DMS153 treated with DMSO at 0.1 percent for 48 hours (cell line): Measurements from ENCODE around the gene GNRHR.

Source experiments
- DNase-seq: peaks from one replicate; lab custom pipeline; 2025; ENCODE audit not compliant: unreplicated experiment; lab: John Stamatoyannopoulos, UW

Gene GNRHR, protein sequence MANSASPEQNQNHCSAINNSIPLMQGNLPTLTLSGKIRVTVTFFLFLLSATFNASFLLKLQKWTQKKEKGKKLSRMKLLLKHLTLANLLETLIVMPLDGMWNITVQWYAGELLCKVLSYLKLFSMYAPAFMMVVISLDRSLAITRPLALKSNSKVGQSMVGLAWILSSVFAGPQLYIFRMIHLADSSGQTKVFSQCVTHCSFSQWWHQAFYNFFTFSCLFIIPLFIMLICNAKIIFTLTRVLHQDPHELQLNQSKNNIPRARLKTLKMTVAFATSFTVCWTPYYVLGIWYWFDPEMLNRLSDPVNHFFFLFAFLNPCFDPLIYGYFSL

DNA sequence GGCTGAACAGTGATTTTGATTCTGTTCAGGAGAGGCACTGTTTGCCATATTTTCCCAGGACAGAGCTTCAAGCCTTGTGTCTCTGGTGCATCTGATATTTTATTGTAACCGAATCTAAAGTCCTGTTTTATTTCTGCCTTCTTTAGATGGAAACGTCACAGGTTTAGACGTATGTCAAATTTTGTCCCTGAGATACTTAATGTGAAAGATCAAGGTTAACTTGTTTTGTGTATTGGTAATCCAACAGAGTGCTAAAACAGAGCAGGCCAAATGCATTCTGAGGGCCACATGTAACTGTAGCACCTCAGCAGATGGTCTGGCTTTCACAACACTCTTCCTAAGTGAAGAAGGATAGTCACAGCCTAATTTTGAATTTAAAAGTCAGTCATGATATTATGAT lies at the start of gene GNRHR:
GNRHR (minus strand) TSS at position 101 of the 400 bp plus-strand sequence; CDS start at position 48, 53 bp downstream.
- DNase-seq, result no peak

DNA sequence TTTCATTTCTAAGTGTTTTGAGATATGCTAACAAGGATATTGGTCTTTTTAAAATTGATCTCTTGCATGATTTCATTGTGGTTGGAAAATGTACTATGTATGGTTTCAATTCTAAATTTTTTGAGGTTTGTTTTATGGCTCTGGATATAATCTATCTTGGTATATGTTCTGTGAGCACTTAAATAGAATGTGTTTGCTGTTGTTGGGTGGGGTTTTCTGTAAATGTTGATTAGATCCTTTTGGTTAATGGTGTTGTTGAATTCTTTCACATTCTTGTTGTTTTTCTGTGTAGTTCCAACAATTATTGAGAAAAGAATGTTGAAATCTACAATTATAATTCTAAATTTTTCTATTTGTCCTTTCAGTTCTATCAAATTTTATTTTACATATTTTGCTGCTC lies 42.6 kb upstream of the GNRHR start:
- no peak for DNase-seq

DNA sequence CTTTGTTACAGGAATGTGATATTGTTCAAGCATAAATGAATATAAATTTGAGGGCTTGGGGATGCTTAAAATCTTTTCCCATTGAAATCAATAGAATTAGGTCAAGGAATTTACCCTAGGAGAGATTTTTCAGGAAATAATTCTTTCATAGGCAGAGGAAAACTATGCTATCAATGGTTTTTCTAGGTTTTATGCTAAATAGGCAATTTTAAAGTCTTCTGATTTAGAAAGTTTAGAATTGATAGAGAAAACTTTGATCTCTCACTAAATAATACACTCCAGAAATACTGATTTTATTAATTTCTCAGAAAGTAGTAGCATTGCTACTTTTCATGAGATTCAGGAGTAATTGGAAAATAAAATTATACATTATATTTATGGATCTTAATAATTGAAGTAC lies 36.5 kb upstream of the GNRHR start:
- no peak for DNase-seq

DNA sequence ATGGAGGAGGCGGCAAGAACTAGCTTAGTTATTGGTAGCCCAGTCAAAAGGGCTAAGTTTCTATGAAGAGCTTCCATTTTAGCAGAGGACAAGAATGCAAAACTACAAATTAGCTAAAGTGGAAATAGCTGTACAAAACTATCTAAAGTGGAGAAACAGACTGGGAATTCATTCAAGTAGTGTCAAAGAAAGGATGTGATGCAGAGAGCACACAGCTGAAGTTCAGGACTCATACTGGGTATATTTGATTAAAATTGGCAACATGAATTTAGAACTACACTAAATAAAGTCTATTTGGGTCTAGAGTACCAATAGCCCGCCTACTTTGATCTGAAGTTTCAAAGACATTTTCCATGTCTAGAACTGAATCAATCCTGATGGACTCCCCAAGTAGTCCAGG lies 33.1 kb upstream of the GNRHR start:
- no peak for DNase-seq

DNA sequence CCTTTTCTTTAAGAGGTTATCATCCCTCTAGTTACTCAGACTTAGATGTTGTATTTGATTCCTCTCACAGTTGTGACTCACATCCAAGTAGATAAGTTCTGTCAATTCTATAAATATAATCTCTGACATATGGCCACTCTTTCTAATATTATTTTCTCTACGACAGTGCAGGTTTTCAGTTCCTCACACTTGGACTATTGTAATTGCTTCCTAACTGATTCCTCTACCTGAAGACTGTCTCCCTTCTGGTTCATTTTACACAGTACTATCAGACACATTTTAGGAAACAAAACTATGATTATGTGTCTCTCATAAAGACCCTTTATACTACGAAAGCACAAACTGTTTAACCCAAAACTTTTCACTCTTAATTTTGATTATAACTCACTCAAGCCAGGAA lies 31.3 kb upstream of the GNRHR start:
- no peak for DNase-seq

DNA sequence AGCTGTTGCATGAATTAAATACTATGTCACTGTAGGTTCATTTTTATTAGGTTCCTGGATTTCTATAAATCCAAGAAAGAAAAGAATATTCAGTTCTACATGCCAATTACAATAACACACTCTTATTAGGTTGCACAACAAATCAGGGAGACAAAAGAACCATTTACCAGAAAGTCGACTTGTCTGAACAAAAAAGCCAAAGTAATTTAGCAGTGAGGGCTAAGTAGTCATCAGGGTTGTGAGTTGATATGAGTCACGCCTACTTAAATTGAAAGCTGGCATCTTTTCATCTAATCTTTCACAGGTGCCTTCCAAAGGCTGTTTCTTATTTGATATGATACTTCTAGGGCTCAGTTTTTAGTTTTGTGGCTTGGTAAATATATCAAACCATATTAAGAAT lies 25.4 kb upstream of the GNRHR start:
- DNase-seq, result no peak

DNA sequence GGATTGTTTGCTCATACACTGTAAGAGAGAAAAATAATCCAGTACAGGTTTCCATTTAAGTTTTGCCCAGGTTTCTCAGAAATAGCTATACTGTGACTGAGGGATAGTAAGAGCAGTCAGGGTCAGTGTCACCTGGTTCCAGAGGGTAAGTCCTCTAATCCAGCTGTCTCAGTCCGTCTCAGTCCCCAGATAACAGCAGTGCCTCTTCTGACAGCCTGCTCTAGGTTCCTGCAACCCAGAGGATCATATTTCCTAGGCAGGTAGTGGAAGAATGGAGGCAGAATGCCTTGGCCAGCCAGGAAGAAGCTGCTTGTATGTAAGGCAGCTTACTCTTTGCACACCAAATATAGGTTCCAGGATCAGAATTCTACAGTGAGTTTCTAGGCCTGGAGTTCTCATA lies 22.6 kb upstream of the GNRHR start:
- no peak for DNase-seq

DNA sequence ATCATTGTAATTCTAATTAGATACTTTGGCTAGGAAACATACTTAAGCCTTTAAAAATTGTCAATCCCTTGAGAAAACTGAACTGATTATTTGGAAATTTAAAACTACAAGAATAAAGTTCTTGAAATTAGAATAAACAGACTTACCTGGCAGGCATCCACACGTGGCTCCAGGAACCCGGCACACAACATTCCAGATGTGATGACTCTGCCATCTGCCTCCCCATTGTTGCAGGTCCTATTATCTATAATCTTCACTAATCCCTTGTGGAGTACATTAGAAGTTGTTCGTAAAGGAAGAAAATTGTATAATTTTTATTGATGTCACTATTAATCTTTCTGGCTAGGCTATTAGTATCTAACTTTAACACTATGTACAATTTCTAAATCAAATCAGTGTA lies 16.2 kb upstream of the GNRHR start:
- no peak for DNase-seq

DNA sequence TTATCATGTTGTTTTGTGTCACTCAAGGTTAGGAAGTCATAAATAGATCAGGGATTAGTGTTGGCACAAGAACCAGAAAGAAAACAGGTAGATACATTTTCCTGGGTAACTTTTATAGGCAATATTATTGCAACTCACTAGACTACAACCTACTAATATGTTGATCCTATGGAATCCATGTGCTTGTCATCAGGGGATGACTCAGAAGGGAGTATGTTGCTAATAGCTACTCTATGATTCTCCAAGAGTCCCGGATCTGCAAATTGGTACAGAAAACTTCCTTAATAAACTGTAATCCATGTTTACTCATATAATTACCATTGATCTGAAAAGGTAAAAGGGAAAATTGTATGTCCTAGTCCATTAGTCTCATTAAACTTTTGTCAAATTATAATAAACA lies 11.7 kb upstream of the GNRHR start:
- DNase-seq, result no peak

DNA sequence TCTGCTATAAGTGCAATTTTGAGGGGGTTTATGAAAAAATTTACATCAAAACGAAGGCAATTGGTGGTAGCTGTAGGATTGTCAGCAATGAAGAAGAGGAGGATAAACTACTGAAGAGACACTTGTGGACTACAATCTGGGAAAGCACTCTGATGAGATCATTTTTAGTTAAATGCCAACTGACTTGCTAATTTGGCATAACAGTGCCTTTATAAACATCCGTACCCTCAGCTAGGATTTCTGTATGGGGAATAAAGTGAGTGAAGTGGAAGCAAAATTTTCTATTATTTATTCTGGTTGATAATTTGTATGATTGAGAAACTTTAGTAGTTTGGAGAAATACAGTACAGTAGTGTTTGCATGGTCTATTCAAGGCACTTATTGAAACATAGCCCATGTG lies 11.2 kb upstream of the GNRHR start:
- DNase-seq, result no peak

DNA sequence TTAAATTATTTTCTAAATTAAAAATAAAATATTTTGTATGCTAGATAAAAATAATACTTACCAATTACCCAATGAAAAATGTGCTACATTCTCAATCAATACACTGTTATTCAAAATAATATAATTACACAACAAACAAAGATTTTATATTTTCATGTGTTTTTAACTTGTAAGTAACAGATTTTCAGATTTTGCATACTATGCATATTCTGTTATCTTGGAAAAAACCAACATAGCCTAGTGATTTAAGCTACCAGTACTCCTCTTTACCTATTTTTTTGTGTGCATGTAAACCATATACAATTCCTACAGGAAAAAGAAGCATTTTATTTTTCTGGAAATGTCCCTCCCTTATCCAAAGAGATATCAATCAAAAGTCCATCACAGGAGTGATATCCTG lies 10.0 kb upstream of the GNRHR start:
- no peak for DNase-seq

DNA sequence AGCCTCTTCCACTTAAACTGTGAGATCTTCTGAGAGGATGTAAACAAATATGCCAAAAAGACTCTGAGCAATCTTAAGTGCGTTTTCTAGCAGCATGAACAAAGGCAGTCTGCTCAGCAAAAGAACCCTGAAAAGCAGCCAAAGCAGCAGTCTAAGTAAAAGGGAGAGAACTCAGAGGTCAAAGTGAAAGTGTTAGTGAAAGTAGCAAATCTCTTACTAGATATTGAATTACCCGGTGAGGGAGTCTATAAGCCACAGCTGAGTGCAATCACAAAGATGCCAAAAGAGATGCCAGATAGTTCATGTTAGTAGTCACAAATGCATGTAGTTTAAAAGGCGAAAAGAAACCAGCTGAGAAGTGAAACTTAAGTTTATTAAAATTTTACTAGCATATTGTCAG lies 7.9 kb upstream of the GNRHR start:
- DNase-seq, result no peak

DNA sequence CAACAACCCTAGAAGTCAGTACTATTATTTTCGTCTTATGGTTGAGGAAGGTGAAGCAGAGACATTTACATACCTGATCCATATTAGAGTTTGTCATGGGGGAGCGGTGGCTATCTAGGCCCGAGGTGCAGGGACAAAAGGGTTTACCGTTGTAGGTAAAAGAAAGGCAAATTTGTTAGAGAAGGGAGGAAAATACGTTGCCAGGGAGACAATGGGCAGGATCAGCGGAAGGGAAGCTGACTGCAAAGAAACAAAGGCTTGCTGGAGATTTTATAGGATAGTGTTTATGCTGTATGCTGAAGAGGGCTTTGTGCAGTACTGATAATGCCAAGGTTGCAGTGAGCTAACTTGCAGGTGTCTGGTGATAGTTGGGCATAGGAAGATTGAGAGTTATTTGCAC lies 2.8 kb upstream of the GNRHR start:
- peak; percentile 3 for DNase-seq

DNA sequence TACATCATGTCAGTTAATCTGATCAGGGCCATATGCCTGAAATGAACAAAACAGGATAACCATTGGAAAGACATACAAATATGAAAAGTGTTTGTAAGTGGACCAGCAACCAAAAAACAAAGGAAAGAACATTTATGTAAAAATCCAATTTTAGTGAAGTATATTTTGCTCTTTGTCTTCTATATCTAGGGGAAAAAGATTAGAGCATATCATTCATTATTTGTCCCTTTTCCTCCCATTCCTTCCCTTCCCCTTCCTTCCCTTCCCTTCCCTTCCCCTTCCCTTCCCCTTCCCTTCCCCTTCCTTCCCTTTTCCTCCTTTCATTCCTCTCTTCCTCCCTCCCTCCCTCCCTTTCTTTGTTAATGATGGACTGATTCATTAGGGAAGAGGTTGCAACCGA lies 1.8 kb upstream of the GNRHR start:
- no peak for DNase-seq

DNA sequence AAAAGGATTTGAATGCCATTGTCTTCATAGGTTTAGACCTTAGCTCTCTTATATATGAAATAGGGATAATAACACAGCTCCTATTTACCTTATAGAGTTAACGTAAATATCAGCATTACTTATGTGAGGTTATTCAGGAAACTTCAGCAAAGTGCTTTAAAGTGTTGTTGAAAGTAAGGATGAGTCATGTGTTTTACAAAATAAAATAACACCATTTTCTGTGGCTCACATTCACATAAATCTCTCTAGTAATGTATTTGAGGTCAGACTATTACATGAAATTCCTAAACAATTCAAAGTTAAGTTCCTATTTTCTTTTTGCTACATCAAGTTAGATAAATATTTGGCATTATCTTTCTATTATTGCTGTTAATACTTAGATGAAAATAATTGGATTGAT lies 2.9 kb downstream of the GNRHR start:
- DNase-seq, result no peak

DNA sequence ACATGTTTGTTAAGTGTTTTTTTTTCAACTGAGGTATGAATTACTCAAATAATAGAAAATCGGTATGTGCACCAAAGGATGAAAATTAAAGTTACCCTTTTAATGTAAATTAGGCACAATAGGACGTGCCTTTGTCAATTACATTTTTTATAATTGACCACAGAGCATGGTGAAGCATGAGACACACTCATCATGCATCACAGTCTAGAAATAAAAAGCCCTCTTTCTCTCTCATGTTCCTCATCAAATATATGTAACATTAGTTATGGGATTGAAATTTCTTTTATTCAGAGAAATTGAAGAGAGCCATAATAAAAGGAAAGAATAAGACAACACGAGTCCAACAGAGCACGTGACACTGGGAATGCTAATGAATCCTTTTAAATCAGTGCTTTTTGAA lies 3.5 kb downstream of the GNRHR start:
- no peak for DNase-seq

DNA sequence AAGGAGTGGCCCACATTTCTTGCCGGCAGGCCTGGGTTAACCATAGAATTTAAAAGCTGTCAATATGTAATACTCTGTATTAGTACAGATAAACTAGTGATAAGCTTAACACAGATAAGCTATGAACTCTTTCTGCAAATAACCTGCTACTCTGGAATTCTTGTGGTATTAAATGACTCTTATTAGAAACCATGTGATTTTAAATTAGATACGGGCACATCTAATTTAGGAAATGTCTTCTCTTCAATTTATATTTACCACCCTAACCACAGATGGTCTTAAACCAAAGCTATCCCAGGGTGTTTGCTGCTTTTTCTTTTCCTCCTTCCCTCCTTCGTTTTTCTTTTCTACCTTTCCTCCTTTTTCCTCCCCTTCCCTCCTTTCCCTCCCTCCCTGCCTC lies 4.9 kb downstream of the GNRHR start:
- DNase-seq, result no peak

DNA sequence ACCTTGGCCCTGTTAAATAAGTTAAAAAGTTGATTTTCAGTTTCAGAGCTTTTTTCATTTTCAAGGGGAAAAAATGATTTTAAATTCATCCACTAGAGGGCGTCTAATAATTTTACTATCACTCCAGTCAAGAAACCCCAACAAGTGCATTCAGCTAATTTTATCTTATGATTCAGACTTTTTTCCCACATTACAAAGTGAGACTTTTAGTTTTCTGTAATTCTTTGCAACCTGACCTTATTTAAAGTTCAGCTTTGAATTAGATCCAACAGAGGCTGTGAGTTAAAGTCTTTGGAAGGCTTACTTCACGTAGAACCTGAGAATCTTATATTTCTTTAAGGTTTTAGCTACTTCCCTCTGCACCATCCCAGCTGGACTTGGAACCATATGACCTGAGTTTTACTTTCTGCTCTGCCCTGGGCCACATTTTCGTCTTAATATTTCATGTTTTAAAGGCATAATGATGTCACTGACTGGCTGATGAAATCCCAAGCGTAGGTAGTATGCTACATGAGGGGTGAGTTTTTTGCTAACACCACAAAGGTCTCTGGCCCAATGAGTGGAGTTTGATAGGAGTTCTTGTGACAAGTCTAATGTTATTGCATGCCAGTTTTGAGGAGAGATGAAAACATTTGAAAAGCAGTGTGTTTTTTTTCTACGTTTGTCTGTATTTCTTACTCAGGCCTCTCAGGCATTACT lies 7.2 kb downstream of the GNRHR start:
- DNase-seq, result peak; percentile 22

DNA sequence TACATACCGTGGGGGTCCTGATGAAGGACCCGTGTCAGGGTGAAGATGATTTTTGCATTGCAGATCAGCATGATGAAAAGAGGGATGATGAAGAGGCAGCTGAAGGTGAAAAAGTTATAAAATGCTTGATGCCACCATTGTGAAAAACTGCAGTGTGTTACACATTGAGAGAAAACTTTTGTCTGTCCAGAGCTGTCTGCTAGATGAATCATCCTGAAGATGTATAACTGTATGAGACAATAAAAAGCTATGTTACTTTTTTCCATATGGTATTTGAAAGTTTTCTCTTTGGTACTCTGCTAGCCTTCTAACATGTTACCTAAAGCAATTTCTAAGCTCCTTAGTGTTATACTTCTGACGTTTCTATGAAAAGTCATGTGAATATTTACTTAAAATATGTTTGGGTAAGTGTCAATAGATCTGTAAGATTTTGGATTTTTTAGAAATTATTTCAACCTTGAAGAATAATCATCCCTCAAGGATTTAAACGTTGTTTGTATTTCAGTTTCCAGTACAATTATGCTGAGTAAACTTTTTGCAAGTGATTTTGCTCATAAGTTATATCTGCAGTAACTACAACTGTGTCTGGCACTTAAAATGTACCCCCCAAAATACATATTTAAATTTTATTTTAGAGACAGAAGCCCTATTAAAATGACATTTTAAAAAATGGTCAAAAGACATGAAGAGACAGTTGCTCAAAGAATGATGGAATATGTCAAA lies 9.5 kb downstream of the GNRHR start:
- no peak for DNase-seq

DNA sequence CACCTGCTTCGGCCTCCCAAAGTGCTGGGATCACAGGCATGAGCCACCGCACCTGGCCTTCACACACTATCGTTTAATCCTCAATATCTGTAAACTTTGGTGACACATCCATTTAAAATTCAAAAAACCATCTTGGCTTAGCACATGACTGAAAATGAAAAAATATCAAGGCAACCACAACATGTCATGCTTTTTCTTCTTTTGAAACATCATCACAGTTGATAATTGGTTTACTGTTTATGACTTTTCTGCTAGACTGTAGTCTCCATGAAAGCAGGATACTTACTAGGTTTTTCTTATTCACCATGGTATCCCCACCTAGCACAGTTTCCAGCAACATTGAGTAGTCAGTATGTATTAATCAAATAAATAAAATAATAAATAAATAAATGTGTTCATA lies 11.0 kb downstream of the GNRHR start:
- no peak for DNase-seq

DNA sequence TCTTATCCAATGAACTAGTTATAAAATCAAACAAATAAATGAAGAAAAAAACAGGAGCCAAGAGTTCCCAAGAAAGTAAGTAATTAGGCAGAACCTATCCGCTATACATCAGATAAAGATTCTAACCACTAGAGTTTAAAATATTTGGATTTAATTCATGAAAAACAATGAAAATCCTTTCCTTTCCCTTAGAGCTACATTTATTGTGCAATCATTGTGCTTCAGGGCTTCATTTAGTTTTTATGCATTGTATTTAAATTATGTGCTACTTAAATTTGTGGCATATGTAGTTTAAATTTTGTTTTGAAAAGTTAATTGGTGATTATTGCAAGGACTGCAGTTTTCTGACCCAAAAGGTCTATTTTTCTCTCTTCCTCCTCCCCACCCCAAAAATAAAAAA lies 17.9 kb downstream of the GNRHR start:
- no peak for DNase-seq

DNA sequence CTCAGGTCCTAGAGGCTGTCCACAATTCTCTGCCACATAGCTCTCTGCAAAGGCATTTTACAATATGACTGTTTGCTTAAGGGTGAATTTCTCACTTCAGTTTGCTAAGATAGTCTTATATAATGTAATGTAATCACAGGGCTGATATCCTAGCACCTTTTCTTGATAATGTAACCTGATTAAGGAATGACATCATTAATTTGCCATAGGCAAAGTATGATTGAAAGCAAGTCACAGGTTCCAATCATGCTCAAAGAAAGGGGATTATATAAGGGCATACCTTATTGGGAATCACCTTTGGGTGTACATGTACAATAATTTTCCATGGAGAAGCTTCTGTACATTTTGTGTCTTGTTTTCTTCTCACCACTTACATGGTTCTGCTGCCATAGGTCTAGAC lies 18.9 kb downstream of the GNRHR start:
- no peak for DNase-seq
